HG02884 (cell line): ENCODE data around the gene HNRNPR.
A peak's percentile ranks its signal among the peaks of the same experiment; 100 is the strongest.

Experiments
- ATAC-seq: cut with Tn5 transposase; IDR thresholded peaks from one replicate; pipeline ENCODE4 v1.9.1; 2021; ENCODE audit warnings: mild to moderate bottlenecking, moderate library complexity; ENCODE audit not compliant: unreplicated experiment

HNRNPR gene

DNA sequence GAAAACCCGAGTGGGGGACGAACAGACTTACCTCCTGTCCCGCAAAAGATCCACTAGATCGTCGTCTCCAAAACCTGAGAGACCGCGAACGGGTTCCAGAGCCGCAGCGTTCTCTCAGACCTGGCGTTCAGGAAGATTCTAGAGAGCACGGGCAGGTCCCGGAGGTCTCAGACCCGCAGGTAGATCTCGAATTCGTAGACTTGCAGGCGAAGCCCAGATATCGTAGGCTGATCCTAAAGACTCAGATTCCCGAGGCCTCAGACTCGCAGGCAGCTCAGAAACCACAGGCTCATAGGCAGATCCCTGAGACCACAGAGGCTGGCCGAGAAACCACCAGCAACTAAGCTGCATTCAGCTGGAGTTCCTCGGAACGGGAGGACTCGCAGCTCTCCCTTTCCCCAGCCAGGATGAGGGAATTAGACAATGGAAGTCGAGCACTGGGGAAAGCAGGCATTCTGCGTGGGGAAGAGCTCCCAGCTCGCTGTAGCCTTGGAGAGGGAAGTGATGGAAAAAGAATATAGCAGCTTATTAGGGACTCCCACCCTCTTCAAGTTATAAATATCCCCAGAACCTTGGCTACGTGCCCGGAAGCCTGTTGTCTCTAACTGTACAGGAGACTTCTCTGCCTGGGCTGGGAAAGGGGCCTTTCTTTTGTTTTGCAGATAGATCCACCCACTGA lies 25.4 kb upstream of the HNRNPR start, which contains the start of gene ZNF436:
Gene ZNF436 (minus strand): TSS at position 502 of the 679 bp plus-strand sequence. CDS start 1,831 bp downstream, outside the sequence.
- no peak for ATAC-seq

DNA sequence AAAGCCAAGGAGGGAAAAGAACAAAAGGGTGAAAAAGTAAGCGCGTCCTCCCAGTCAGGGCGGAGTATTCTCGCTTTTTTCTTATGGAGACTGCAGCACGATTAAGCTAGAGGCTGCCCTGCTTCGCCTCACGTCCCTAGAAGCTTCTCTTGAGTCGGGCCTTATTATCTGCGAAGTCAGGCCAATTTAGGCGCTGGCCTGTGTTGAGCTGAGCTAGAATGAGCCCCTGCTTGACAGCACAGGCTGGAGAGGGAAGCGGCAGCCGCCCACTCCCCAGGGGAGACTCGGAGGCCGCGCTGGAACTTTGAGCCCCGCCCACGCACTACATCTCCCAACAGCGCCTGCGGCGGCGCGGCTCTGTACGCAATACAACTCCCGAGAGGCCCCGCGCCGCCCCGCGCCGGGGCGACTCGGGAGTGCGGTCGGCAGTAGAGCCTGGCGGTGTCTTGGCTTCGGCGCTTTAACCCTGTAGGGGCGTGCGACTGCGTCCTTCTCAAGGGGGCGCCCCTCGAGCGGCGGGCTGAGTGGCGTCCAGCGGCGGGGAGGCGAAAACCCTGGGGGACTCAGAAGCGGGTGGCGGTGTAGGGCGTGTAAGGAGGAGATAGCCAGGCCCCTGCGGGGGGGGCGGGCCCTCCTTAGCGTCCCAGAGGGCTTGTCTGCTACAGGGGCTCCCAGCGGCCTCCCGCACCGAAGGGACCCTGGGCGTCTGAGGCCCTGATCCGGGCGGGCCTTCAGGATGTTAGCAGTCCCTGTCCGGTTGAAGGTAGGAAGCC lies 24.7 kb upstream of the HNRNPR start:
- ATAC-seq = peak; percentile 58

DNA sequence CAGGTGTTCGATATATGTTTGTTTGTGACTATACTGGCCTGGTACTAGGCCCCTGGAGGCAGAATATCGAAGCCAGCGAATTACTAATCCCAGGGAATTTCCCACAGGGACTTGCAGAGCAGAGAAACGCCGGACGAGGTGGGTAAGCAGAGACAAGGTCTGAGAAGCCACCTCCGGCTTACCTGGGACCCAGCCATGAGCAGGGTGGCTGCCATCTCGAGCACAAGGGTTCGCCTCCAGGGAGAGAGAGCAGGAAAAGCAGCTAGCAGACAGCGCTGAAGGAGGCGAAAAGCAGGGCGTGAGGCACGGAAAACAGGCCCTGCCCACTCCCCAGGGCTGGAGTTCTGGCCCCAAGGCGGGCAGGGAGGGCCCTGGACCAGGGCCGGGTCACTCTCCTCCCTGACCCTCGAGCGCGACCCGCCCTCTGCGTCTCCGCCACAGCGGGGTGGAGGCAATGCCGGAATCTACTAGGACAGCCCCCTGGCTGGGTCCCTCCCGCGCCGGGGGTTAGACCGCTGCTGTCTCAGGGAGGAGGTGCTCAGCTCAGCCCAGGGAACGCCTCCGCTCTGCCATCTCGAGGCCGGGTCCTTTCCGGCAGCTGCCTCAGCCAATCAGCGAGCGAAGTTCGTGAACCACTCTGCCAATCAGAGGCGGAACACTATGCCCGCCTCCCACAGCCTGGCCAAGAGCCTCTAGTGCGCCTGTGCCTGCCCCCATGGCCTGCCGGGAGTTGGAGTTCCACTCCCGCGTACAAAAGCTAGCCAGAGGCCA lies 23.9 kb upstream of the HNRNPR start:
- peak; percentile 83 for ATAC-seq

DNA sequence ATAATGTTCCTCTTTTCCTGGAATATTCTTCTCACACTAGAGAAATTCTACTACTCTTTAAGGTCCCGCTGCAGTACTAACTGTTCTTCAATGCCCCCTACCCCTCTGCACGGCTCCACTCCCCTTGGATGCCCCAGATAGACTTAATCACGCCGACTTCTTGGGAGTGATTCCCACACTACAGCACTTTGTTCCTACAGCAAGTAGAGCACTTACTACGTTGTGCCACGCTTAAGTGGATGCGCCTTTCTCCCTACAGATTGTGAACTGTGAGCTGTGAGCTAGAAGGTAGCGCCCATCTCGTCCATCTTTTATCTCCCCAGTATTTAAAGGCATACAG lies 23.3 kb upstream of the HNRNPR start:
- no peak for ATAC-seq

DNA sequence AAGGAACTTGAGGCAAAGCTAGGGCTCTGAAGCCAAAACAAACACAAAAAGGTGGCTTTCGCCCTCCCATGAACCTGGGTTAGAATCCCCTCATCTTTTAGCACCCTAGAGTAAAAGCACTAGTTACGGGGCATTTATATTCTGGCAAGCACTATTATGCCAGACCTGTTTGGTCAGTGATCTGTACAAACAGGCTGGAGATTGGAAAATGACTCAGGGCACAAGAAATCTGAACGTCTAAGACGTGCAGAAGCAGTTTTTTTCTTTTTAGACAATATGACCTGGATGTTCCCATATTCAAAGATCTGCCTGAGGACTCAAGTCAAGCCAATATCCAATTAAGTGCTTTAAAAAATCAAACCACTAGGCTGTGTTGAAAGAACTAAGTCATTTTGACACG lies 22.5 kb upstream of the HNRNPR start:
- ATAC-seq = no peak

DNA sequence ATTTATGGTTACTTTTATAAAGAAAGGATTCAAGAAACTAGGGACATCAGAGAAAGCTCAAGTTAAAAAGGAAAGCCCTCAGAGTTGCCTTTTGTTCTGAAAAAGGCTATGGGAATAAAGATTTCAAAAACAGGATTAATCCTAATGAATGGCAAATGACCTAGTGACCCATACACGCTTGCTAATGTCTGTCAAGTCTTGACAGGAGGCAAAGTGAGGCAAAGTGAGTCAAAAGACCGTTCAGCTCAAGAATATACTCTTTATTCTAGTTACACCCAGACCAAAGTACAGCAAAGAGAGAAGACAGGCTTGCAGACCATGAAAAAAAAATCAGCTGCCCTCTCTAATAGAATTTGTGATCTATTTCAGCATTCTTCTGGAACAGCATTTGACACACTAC lies 22.1 kb upstream of the HNRNPR start:
- no peak for ATAC-seq

DNA sequence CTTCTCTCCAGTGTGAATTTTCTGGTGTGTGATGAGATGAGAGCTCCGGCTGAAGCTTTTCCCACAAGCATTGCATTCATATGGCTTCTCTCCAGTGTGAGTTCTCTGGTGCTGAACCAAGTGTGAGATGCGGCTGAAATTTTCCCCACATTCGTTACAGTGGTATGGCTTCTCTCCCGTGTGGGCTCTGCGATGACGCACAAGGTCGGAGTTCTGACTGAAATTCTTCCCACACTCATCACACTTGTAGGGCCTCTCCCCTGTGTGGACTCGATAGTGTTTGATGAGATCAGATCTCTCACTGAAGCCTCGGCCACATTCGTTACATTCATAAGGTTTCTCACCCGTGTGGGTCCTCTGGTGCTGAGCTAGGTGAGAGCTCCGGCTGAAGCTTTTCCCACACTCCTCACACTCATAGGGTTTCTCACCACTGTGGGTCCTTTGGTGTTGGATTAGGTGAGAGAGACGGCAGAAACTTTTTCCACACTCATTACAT lies 18.2 kb upstream of the HNRNPR start:
- ATAC-seq = no peak

DNA sequence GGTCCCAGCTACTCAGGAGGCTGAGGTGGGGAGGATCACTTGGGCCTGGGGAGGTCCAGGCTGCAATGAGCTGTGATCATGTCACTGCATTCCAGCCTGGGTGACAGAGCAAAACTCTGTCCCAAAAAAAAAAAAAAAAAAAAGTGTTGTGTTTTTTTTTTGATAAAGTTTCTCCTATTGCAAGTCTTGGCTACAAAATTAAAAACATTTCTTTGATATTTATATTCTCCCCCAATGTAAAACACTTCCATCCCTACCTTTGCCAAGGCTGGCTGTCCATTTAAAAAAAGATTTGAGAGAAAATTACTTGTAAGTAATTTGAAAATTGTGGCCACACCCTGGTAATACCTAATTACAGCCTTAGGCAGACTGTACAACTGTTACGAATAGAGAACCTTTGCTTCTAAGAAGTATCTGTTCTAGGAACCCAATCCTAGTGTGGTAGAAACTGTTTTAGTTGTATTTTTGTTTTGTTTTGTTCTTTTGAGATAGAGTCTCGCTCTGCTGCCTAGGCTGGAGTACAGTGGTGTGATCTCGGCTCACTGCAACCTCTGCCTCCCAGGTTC lies 14.3 kb upstream of the HNRNPR start:
- no peak for ATAC-seq

DNA sequence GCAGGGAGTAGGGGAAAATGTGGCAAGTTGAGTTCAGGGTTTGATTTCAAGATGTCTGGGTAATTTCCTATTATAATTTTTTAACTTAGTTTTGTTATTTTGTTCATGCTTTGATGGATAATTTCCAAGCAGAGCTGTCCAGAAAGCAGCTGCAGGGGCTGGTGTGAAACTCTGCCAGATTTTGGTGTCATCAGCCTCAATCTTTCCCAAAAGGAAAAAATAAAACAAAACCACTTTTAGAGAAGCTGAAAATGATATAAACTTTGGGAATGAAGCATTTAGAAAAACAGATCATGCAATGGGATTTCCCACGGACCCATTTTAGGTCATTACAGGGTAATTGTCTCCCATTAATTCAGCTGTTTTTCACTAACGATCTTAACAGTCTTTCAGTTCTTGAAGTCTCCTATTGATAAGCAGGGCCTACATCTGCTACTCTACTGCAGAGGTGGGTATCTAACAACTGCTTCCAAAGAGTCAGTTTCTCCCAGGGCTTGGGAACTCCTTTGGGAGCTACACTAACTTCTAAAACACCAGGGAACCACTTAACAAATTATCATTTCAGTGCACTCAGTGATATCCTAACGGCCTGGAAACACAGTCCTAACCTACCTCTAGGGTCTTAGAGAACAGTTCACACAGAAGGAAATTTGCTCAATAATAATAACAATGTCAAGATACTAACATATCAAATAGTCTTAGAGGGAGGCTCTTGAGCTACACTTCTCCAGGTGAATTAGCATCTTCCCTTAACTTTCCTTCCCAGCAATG lies 13.2 kb upstream of the HNRNPR start:
- no peak for ATAC-seq

DNA sequence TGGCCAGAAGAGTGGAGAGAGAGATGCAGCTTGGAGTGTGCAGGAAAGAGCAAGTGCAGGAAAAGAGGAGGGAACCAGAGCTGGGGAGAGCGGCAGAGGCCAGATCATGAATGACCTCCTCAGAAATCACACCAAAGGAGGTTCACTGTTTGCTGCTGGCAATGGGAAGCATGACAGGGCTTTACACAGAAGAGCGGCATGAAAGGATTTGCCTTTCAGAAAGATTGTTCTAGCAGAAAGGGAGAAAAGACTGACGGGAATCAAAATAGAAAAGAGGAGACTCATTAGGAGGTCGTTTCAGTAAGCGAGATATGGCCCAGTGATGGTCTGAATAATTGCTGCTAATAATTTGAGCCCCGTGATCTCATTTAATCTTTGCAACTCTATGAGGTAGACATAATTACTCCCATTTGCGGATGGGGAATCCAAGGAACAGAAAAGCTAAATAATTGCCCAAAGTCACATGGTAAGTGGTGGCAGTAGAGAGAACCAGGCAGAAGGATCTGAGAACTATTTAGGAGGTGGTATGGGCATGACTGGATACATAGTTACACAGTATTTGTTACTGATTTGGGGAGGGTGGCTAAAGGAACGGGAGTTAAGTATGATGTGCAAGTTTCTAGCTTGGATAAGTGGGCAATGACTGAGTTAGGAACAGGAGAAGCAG lies 12.5 kb upstream of the HNRNPR start:
- ATAC-seq = no peak

DNA sequence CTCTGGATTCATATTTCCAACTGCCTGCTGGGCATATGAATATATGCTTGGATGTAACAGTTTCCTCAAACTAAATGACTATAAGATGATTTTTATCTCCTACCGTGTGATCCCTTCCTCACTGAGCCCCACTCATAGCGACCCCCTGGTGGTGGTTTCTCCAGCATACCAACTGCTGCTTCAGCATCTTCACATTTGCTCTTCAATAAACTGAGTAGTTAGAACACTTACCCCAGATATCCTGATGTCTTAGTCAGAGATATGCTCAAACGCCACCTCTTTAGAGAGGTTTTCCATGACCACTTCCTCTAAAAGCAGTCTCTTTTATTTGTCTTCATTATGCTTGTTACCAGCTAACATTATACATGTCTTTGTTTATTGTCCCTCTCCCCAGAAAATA lies 10.2 kb upstream of the HNRNPR start:
- no peak for ATAC-seq

DNA sequence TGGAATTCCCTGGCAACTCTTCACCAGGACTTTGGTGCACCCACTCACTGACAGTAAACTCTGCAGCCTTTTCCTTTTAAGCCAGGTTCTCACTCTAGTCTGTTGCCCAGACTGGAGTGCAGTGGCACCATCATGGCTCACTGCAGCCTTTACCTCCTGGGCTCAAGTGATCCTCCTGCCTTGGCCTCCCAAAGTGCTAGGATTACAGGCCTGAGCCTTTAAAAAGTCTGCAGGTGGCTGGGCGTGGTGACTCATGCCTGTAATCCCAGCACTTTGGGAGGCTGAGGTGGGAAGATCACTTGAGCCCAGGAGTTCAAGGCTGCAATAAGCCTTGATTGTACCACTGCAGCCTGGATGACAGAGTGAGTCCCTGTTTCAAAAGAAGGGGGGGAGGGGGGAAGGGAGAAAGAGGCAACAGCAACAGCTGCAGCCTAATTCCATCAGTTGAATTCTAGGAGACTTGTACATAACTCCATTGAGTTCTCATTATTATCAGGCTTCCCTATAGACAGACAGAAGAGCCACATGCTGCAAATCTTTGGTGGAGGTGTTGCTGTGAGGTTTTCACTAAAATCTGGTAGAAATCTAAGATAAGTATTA lies 8.1 kb upstream of the HNRNPR start:
- ATAC-seq = no peak

DNA sequence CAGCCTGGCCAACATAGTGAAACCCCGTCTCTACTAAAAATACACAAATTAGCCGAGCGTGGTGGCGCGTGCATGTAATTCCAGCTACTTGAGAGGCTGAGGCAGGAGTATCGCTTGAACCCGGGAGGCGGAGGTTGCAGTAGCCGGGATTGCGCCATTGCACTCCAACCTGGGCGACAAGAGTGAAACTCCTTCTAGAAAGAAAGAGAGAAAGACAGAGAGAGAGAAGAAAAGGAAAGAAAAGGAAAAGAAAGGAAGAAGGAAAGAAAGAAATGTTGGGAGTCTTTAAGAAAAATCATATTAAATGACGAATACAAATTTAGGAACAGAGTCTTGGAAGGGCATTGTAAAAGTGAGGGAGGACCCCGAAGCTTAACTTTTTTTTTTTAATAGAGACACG lies 1.8 kb upstream of the HNRNPR start:
- no peak for ATAC-seq

DNA sequence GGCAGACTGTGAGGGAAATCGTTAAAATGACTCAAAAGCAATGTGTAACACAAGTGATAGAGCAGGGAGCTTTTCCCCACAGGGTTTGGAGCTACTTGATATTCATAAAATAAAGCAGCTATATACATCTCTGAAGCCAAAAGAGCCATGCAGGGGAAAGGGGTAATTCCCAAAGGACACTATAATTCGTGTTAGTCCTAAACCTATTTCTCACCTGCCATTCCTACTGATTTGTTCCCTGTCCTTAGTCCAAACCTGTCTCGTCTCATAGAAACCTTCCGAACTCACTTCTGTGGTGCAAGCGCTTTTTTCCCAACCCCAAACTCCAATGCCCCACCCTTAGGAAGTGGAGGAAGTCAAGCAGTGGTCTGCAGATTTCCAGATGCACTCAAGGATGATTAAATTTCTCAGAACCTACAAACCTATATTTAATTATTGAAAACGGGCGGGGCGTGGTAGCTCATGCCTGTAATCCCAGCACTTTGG lies 946 bp upstream of the HNRNPR start:
- no peak for ATAC-seq

DNA sequence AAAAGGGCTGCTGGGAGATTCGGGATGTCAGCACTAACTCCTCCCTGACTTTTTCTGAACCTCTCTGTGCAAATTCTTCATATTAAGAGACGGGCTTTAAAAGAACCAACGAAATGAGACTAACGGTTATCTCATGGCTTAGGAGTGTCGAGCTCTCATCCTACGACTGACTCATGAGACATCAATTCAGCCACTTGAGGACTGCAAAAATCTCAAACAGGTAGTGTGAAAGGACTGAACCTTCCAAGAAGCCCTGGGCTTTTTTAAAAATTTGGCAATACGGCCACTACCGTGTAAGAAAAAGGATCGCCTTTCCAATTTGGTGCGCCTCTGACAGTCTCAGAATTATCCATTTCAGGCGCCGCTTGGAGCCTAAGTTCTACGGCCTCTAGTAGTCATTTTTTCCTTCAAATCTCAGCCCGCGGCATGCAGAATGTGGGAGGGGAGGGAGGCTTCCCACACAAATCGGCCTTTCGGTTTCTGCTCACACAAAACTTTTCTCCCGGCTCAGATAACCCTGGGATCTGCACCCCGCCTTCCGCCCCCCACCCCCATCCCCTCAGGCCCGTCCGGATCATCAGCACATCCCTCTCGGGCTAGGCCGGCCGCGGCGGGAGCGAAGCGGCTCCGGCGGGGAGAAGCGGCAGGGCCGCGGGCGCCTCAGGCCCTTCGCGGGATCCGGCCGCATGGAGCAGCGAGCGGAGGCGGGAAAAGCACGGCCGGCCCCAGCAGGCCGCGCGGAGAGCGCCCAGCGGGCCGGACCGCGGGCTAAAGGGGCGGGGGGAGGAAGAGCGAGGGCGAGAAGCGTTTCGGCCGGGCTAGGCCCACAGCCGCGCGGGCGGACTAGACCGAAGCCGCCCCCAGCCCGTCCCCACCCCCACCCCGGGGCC lies 618 bp downstream of the HNRNPR start:
- peak; percentile 10 for ATAC-seq

DNA sequence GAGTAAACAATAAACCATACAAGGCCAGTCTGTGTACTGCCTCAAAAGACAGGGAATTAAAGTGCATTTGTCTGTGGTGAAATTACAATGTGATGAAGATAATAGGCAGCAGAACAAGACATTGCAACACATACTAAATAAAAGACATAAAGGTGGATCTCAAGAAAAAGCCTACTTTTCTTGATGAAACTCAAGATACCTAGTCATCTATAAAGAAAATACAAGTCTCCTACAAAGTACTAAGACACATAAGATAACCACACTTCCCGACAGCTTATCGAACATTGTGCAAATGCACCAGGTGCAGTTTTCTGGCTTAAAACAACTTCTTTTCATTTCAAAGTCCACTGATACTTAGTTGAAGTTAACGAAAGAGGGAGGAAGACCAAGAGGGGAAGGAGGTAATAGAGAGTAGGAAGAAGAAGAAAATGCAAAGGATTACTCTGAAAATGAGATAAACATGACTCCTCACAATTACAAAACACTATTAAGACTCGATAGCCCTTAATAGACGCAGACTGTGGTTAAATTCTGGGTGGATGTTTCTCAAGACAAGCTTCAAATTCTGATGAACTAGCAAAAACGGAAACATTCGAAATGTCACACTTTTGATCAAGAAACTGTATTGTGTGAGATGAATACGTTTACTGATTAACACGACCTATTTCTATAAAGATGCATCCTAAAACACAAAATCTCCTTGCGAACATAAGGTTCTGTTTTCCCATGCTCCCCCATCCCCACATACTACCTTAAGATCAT lies 2.0 kb downstream of the HNRNPR start:
- no peak for ATAC-seq

DNA sequence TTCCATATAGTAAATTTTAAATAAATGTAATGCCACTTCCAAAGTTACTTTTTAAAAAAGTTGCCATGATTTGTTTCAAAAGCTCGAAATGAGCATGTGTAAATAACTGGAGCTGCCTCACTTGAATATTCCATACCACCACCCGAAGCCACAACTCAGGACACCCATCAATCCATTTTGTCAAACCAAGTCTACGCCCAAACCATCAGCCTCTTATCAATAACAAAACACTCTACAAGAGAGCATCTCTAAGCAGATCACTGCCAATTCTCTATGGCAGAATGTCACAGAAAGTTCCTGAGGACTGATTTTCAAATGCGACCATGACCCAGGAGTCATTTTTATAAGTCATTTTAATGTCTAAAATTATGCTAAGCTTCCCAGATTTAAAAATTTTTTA lies 4.5 kb downstream of the HNRNPR start:
- no peak for ATAC-seq

DNA sequence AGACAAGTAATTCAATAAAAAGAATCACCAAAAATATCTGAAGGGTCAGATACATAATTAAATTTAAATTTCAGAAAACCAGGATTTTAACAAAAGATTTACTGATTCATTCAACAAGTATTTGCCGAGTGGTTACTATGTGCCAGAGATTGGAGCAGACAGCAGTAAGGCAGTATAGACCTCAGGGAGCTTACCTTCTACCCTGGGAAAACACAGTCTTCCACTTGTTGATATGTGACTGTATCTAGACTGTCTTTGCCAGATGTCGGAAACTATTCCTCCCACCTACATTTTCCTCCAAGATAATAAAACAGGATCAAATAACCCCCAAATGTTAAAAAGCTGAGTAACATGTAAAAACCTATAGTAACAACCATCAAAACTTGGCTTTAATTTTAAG lies 6.2 kb downstream of the HNRNPR start:
- ATAC-seq = no peak
